SW480 (cell line): Measurements from ENCODE around the gene MEGF10.

Experiments
- DNase-seq: peaks from one replicate; pipeline ENCODE4 v3.0.0-alpha.2; 2016; ENCODE audit warnings: low spot score

The MEGF10 gene

DNA sequence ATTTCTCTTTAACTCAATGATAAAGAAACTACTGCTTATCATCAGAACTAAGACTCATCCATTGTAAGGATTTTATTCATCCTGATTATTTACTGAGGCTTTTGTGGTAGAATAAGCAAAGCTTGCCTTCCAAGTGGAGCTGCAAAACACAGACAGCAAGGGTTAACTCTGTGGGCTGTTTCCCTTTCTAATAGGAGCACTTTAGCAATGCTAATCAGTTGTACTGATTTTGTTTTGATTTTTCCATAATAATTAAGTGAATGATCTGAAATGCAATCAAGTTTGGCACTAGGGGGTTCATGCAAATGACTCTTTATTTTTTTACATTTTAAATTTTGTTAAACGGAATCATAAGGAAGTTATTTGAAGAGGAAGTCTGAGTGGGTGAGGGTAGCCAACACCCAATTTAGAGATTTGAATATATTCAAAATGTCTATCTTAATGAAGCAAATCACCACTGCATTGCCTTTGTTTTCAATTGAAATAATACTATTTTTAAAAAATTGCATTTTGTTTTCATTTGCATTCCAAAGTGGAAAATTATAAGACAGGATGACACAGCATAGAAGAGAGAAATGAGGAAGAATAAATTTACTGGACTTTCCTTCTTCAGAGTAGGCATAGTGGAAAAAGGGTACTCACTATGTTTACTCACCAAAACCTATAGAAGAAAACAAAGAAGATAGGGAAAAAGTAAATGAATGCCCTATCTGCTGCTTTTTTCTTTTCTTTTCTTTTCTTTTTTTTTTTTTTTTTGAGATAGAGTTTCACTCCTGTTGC, 36.6 kb downstream of the MEGF10 start:
- no peak for DNase-seq

GRCh38 chr5:127330116-127330515, 39.5 kb downstream of the MEGF10 start:
- DNase-seq, result no peak

DNA sequence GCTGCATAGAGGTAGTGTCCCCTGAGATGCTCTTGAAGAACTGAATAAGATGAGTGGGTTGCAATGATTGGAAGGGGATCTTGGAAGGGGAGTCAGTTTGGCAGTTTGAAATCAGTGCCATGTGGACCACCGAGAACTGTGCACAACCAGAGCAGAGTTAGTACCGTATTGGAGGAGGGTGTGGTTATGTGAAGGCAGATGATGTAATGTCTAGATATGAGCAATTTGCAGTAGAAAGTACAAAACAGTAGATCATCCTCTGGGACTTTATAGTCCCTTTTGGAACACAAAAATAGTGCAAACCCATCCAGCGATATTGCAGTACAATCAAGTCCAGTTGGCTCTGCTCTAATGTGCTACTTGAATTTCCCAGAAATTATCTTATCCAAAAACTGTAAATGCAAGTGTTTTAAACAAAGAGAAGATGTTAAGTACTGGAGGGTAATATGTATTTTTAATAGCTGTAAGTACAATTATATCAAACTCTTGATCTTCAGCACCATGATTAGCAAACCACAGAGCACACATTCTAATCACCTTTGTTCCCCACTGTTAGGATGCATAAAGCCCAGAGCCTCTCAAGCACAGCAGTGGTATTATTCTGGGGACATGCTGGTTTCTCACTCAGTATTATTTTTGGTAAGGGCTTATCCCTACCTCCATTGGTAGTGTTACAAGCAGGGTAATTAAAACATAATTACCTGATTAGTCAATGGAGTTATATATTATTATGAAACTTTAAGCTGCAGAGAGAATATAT, 41.5 kb downstream of the MEGF10 start:
- no peak for DNase-seq

- no peak for DNase-seq
These were observed 42.9 kb downstream of the MEGF10 start for GRCh38 chr5:127333483-127333882.

- no peak for DNase-seq
These were observed 44.8 kb downstream of the MEGF10 start for GRCh38 chr5:127335381-127335780.

DNA sequence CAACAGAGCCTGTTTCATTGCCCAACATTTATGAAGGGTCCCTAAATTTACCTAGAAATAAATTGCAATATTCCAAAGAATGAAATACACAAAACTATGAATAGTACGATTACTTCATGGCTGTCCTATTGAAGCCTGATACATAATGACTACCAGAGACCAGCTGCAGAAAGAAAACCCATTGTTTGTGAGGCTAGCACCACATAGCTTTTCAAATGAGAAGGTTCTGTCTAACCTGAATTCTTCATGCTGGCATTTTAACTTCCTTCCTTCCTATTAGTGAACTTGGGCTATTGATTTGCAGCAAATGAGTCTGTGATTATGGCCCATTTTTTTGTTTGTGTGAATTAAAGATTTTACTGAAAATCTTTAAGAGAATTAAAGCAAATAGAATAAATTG, 47.3 kb downstream of the MEGF10 start:
- DNase-seq, result no peak

- no peak for DNase-seq
These were observed 47.9 kb downstream of the MEGF10 start for GRCh38 chr5:127338501-127338900.

DNA sequence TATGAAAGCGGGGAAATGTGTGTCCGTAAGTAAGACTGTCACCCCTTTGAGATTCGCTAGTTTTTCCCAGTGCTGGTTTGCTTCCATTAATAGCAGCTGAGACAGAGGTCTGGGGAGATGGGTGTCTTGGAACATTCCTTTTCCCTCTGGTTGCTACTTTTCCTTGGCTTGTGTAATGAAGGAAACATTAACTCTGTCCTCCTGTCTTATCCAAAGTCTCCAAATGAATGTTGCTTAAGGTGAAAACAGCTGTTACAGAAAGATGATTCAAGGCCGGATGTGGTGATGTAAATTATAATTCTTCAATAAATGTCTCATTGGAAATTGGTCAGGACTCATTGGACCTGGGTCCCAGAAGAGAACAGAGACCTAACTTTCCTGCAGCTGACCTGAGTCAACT, 50.0 kb downstream of the MEGF10 start:
- no peak for DNase-seq

- DNase-seq, result no peak
These were observed 51.8 kb downstream of the MEGF10 start for GRCh38 chr5:127342364-127342763.

DNA sequence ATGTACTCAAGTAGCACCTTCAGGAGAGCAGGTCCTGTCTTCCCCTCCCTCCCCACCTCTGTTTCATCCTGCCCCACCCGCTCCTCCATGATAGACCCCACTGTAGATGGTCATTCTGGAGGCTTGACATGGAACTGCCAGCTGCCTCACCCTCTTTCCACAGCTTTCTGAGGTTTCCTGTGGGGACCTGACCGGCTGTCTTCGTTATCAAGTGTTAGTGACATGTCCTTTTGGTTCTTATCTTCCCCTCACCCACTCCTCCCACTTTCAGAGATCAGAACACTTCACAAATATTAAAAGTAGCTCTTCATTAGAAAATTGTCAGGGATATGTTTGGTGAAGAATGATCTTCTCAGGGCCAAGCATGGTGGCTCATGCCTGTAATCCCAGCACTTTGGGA, 52.7 kb downstream of the MEGF10 start:
- no peak for DNase-seq

DNA sequence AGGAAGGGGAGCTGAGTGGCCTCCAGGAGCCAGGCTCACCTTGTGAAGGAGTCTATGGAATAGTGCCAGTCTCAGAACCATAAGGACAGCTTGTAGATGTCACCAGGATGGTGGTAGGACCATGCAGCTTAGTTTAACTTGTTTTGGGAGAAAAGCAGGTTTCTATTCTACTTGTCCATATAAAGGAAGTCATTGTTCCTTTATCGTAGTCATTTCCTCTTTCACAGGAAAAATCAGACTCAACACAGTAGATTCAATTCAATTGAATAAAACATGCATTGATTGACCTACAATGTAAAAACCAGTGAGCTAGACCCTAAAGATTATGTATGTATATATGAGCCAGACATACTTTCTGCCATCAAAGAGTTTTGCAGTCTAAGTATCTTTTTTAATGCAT, 53.3 kb downstream of the MEGF10 start:
- no peak for DNase-seq

DNA sequence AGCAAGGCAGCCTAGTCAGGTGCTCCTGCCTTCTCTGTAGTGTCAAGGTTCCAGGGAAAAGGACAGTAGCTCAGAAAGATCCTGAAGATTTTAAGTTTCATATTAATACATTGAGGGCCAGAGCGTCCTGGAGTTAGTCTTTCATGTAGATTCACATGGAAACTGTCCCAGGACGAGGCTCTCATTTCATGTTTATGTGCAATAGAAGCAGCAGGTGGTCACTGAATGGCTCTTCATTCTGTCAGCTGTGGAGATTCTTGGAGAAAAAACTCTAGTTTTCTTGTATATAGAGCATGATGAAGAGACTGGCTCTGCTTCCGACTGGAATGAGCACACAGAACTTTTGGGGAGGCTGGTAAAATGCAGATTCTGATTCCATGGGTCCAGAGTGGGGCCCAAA, 54.3 kb downstream of the MEGF10 start:
- no peak for DNase-seq

DNA sequence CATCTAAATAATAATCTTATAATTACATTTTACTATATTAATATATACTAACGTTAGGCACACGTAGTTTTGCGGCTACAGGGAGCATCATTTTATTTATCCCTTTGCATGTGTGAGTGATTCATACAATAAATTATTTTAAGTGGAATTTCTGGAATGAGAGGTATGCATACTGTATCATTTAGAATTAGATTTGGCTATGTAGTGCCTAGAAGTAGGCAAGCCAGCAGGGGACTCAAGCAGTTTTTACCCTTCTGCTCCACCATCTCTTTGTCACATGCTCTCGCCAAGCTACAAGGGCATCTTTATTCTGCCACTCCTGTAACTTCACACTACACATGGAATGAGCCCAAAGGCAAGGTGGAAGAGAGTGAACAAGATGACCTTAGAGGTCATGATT, 60.8 kb downstream of the MEGF10 start:
- no peak for DNase-seq

DNA sequence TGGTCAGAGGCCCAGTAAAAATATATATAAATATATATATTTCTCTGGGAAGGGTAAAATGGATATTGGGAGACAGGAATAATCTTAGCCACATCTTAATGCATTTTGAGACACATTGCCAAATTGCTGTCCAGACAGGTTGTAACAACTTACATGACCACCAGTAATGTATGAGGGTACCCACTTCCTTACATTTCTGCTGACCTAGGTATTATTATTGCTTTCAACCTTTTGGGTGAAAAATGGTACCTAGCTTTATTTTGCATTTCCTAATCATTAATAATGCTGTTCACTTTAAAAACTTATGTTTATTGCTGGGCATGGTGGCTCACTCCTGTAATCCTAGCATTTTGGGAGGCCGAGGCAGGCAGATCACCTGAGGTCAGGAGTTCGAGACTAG, 61.5 kb downstream of the MEGF10 start:
- DNase-seq, result no peak

- DNase-seq, result no peak
These were observed 62.7 kb downstream of the MEGF10 start for GRCh38 chr5:127353327-127353726.

- DNase-seq, result no peak
These were observed 63.2 kb downstream of the MEGF10 start for GRCh38 chr5:127353796-127354195.

GRCh38 chr5:127355337-127355736, 64.7 kb downstream of the MEGF10 start:
- DNase-seq, result no peak

- DNase-seq, result peak; percentile 57
These were observed 67.7 kb downstream of the MEGF10 start for GRCh38 chr5:127358284-127358683.

DNA sequence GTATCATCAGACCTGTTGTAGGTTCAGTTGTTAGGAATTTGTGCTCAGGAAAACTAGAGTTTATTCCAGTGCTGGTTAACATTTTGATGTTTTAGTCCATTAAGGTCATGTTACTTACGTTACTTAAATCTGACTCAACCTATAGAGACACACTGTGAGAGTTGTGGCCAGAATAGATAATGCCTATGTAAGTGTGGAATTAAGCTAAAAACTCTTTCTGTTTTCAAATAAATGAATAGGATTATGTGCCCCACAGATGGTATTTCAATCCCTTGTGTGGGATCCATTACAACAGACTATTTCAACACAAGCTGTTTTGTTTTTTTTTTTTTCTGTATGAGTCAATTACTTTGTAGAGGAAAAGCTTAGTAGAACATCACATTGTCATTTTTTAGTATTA, 68.1 kb downstream of the MEGF10 start:
- no peak for DNase-seq

GRCh38 chr5:127359502-127359901, 68.9 kb downstream of the MEGF10 start:
- no peak for DNase-seq

DNA sequence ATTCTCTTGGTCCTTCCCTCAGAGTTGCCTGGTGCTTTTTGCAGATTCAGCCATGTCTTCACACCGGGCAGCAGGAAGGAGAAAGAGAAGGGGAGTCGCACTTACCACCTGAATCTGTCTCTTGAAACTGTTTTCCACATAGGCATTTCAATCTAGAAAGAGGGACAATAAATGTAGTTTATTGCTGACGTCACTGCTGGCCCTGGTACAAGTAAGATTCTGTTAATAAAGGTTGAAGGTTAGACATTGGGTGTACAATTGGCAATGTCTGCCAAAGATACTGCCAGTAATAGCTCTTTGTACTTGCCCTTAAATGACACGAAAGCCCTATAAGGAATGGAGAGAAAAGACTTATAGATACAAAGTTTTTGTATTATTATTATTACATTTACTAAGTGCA, 72.8 kb downstream of the MEGF10 start:
- no peak for DNase-seq

- no peak for DNase-seq
These were observed 76.4 kb downstream of the MEGF10 start for GRCh38 chr5:127367029-127367428.

GRCh38 chr5:127367946-127368465, 77.4 kb downstream of the MEGF10 start:
- DNase-seq, result no peak
